COLO829 (cell line): ENCODE results near the gene PAK6.

Source experiments
- DNase-seq: peaks from one replicate; pipeline ENCODE4 v3.0.0; 2012; ENCODE audit warnings: low spot score

PAK6 gene

GRCh38 chr15:40255033-40255432, 16.2 kb downstream of the PAK6 start:
- DNase-seq: no peak

DNA sequence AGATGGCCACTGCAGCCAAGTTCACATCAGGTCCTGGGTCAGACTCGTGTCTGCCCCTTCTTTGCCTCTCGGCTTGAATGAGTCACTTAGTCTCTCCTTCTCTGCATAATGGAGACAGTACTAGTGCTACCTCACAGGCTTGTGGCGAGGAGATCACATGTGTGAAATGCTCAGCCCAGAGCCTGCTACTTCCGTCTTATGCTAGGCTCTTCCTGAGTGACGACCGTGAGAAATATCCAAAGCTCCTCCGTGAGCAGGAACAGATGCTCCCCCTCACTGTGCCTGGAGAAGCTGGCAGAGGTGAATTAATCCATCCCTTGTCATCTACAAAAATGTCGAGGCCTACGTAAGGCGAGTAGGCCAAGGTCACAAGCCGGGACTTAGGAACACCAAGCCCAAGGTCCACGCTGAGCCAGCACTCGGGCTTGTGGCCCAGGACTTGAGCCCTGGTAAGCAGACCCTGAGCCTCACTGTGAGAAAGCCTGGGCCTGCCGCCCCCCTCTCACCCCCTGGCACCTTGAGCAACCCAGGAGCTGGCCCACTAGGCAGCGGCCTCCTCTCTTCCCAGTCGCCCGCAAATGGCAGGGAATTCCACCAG, 17.9 kb downstream of the PAK6 start:
- no peak for DNase-seq

DNA sequence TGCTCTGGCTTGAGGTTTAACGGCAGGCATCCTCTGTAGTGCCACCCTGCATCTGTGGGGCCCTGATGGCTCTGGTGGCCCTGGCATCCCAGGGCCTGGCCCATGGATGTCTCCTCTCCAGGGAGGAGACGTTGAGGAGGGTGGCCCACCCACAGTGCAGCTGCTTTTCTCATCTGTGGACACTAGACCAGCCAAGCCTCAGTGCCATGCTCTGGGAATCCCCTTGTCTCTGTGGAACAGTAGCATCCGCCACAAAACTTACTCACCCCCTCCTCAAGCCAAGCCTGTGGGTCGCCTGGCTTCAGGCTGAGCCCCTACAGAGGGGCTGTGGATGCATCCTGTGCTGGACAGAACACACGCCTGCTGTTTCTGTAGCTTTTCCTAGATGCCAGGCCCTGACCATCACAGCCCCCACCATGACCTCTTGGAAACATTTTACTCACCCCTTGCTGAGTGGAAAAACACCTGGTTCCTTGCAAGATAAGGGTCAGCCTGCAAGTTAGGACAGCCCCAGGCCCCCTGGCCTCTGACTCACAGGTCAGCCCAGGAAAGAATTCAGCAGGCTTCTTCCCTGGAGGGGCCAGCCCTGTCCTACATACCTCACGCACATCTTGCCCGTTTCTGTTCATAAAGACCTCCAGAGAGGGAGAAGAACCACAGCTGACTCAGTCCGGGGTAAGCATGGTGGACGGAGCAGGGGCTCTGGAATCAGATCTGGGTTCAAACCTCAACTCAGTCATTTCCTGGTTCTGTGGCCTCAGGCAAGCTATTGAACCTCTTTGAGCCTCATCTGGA, 19.0 kb downstream of the PAK6 start:
- no peak for DNase-seq

- DNase-seq: no peak
Observed at GRCh38 chr15:40258544-40258943, 19.7 kb downstream of the PAK6 start.

DNA sequence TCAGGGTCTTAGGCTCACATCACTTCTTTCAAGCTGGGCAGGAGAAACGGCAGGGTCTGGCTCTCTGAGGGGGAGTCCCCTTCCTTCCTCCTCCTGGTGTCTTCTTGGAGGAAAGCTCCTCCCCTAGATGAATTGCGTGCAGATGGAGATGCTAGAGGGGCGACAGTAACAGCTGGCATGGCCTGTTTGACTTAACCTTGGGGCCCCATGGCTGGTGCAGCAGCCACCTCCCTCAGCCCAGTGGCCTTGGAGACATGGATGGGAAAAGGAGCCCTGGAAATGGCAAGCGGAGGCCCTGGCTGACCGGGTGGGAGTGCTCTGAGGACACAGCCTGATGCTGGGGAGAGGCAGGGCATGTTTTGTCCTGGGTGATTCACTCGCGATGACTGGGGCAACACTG, 20.2 kb downstream of the PAK6 start:
- no peak for DNase-seq

DNA sequence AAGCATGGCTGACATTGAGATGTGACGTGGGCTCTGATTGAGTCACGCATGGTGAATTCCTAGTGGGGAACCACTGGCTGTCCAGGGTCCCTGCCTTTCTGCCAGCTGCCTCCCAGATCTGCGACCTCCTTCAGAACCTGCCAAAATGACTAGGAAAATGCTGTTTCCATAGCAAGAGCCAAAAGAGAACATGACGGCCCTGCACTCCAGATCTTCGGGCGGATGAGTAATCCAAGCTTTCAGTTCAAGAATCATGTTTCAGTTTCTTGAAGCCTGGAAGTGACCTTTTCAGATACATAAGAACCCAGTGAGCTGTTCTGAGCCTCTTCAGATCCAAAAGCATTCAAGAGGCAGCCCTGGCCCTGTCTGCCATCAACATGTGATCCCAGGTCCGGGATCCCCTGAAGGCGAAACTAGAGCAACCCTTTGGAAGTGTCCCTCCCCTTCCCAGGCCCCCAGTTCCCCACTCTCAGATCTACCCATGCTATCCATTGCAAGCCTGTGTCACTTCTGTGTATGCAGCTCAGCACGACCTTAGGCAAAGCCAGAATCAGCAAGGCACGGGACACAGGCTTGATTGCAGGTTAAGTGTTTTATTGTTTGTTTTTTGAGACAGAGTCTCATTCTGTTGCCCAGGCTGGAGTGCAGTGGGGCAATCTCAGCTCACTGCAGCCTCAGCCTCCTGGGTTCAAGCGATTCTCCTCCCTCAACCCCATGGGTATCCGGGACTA, 24.3 kb downstream of the PAK6 start:
- no peak for DNase-seq

DNA sequence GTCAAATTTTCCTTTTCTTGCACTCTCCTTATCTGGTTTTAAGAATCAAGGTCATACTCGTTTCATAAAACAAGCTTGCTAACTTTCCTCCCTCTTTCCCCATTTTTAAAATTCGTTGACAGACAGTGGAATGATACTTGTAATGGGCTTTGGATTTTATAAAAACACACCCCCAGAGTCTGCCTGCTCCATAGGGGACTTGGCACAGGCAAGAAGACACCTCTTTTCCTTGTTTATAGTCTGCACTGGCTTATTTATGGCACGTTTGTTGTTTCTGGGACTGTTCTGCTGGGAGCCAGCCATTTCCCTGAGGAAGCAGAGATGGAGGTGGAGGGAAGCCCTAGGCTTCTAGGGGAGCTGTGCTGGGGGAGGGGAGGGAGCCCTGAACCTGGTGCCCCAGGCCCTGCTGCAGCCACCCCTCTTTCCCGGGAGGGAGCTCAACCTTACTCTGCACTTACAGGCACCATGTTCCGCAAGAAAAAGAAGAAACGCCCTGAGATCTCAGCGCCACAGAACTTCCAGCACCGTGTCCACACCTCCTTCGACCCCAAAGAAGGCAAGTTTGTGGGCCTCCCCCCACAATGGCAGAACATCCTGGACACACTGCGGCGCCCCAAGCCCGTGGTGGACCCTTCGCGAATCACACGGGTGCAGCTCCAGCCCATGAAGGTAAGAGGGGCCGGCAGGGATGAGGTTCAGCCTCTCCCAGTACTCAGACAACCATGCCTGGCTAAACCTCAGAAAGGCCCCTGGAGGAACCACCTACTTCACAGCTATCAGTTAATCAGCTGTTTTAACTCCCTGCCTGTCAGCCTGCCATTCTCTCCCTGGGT, 25.7 kb downstream of the PAK6 start:
- DNase-seq: no peak

DNA sequence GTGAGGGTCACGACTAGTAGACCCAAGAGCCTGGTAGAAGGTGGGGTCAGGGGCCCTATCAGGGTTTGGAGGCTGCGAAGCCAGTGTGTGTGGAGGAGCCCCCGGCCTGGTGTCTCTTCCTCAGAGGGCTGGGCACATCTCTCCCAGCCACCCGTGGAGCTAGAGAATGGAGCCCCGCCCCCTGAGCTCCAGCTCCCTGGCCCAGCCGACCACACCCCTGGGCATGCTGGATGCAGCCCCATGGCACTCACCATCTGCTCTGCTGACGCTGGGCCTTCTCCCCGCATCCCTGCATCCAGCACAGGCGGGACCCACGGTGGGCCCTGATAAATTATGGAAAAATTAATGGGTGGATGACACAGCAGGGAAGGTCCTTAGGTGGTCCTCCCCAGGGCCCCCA, 26.5 kb downstream of the PAK6 start:
- DNase-seq: no peak

DNA sequence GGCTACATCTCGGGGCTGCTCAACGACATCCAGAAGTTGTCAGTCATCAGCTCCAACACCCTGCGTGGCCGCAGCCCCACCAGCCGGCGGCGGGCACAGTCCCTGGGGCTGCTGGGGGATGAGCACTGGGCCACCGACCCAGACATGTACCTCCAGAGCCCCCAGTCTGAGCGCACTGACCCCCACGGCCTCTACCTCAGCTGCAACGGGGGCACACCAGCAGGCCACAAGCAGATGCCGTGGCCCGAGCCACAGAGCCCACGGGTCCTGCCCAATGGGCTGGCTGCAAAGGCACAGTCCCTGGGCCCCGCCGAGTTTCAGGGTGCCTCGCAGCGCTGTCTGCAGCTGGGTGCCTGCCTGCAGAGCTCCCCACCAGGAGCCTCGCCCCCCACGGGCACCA, 27.0 kb downstream of the PAK6 start:
- DNase-seq: no peak

GRCh38 chr15:40266828-40267304, 28.0 kb downstream of the PAK6 start:
- peak; percentile 18 for DNase-seq

DNA sequence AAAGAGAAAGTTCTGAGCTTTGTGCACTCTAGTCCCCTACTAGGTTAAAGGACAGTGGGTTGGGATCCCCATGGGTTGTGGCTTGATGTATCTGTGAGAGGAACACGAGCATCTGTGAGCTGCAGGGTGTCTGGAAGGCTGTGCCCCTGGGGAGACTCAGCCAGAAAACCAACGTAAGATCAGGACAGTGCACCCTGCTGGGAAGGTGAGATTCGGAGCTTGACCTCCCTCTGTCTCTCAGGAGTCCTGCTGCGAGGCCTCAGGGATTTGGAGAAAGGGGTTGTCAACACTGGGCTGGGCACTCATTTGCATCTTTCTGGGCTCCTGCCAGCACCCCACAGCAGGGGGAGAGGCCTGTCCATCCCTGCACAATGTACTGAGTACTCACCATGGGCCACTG, 28.8 kb downstream of the PAK6 start:
- DNase-seq: no peak

- no peak for DNase-seq
Observed at GRCh38 chr15:40269604-40270003, 30.7 kb downstream of the PAK6 start.

- no peak for DNase-seq
Observed at GRCh38 chr15:40270246-40270995, 31.6 kb downstream of the PAK6 start.

GRCh38 chr15:40271685-40272484, 33.0 kb downstream of the PAK6 start:
- DNase-seq: no peak

GRCh38 chr15:40272485-40273056, 33.7 kb downstream of the PAK6 start:
- DNase-seq: no peak

DNA sequence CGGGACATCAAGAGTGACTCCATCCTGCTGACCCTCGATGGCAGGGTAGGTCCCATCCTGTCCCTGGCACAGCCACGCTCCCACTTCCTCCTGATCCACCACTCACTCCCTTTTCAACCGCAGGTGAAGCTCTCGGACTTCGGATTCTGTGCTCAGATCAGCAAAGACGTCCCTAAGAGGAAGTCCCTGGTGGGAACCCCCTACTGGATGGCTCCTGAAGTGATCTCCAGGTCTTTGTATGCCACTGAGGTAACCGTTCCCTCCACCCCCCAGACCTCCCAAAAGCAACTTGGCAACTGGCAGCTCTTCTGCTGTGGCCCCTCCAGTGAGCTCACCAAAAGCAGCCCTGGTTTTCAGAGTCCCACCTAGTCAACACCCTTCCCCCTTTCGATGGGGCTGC, 34.6 kb downstream of the PAK6 start:
- DNase-seq: no peak

DNA sequence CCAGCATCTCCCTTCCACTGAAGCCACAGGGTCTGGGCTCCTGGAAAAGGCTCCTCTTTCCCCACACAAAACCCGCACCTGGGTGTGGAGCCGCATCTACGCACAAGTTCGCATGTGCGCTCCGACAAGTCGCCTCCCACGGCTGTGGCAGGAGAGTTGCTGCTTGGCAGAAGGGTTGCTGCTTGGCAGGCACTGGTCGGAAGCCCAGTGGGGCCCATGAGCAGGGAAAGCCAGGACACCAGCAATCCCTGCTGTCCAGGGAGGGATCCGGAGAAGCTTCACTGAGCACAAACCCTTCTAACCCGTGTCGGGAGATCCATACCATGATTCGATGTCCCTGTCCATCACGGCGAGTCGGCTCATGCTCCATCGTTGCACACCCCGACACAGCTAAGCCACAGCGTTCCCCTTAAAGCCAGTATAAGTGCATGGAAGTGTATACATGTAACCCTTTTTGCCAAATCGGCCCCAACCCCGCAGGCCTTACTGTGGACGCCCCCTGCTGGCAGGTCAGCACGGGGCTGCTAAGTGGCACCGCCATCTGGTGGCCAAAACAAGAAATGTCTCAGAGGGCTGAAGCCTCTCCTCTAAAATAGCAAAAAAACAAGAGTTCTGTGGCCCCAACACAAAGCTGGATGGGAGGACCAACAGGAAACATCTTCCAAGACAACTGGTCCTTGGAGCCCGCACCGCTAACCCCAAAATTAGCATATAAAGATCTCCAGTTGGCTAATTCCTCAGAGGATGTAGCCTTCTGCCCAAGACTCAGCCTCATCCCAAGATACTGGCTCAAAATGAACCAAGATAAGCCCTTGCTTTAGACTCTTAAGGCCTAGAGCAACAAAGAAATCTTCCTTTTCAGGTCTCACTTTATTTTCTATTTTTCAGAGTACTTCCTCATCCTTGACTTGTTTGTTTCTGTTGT, 35.7 kb downstream of the PAK6 start:
- peak; percentile 37 for DNase-seq

DNA sequence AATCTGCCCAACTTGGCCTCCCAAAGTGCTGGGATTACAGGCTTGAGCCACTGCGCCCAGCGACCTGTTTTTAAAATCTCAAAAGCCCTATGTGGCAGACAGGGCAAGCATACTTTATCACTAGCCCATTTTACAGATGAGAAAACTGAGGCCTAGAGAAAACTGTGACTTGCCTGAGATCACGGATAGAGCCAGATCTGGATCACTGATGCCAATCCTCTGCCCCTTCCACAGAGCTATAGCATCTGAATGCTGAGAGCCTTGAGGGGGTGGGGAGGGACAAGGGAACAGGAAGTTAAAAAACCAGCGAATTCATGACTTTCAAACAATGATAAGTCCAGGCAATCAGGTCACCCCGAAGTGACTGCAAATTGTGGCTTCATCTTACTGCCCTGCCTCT, 36.7 kb downstream of the PAK6 start:
- no peak for DNase-seq

DNA sequence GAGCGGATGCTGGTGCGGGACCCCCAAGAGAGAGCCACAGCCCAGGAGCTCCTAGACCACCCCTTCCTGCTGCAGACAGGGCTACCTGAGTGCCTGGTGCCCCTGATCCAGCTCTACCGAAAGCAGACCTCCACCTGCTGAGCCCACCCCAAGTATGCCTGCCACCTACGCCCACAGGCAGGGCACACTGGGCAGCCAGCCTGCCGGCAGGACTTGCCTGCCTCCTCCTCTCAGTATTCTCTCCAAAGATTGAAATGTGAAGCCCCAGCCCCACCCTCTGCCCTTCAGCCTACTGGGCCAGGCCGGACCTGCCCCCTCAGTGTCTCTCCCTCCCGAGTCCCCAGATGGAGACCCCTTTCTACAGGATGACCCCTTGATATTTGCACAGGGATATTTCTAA, 37.1 kb downstream of the PAK6 start:
- no peak for DNase-seq
